GM12878 (cell line): ENCODE data around the gene PDRG1. TPM values are rescaled to one million over a fixed set of nuclear protein-coding genes. Genes with fewer than 3 reads are reported as not detected.

Experiments
- ATF3 ChIP-seq: IDR thresholded peaks from 2 replicates; pipeline ENCODE4 v1.6.1; 2011; ENCODE audit warnings: low read depth, mild to moderate bottlenecking, low read length, moderate library complexity, borderline replicate concordance; ENCODE audit errors: extremely low read depth
- BMI1 ChIP-seq: fragments of 450-650 bp; IDR thresholded peaks from 2 replicates; pipeline ENCODE4 v1.6.1; 2016; ENCODE audit warnings: mild to moderate bottlenecking, moderate library complexity, borderline replicate concordance
- BRCA1 ChIP-seq: IDR thresholded peaks from 2 replicates; pipeline ENCODE4 v1.6.1; 2011; ENCODE audit warnings: low read depth, low read length, improper control_type of control experiment
- CHD1 ChIP-seq: IDR thresholded peaks from 2 replicates; pipeline ENCODE4 v1.6.1; 2012; ENCODE audit warnings: low read depth, low read length, improper control_type of control experiment
- CREB1 ChIP-seq: IDR thresholded peaks from 2 replicates; pipeline ENCODE4 v1.6.1; 2012; ENCODE audit warnings: low read depth, mild to moderate bottlenecking, inconsistent platforms
- ELK1 ChIP-seq: IDR thresholded peaks from 2 replicates; pipeline ENCODE4 v1.6.1; 2012; ENCODE audit warnings: low read depth, low read length, improper control_type of control experiment
- ESRRA ChIP-seq: IDR thresholded peaks from 2 replicates; pipeline ENCODE4 v1.6.1; 2012; ENCODE audit warnings: mild to moderate bottlenecking, low read length, improper control_type of control experiment
- GATAD2B ChIP-seq: fragments of 450-650 bp; conservative IDR thresholded peaks from 2 replicates; pipeline ENCODE4 v1.6.1; 2017; ENCODE audit warnings: low read depth, mild to moderate bottlenecking, moderate library complexity
- HDGF ChIP-seq: fragments of 450-650 bp; IDR thresholded peaks from 2 replicates; pipeline ENCODE4 v1.6.1; 2016; ENCODE audit warnings: antibody characterized with exemption
- IKZF2 ChIP-seq, 2 experiments: fragments of 450-650 bp; IDR thresholded peaks; 2 replicates each; pipeline ENCODE4 v1.6.1; 2017; ENCODE audit warnings: mild to moderate bottlenecking in 2 of 2, moderate library complexity in 2 of 2
- MLLT1 ChIP-seq: fragments of 450-650 bp; IDR thresholded peaks from 2 replicates; pipeline ENCODE4 v1.6.1; 2016; ENCODE audit warnings: mild to moderate bottlenecking
- NFYA ChIP-seq: IDR thresholded peaks from 2 replicates; pipeline ENCODE4 v1.6.1; 2011; ENCODE audit warnings: low read depth, mild to moderate bottlenecking, low read length, improper control_type of control experiment, borderline replicate concordance
- NR2C1 ChIP-seq: fragments of 450-650 bp; IDR thresholded peaks from 2 replicates; pipeline ENCODE4 v1.6.1; 2017; ENCODE audit warnings: antibody characterized with exemption, mild to moderate bottlenecking, moderate library complexity
- PAX5 ChIP-seq: IDR thresholded peaks from 2 replicates; pipeline ENCODE4 v1.6.1; 2011; ENCODE audit warnings: low read depth, low read length, borderline replicate concordance
- POLR2A ChIP-seq: IDR thresholded peaks from 2 replicates; pipeline ENCODE4 v1.6.1; 2011; ENCODE audit warnings: low read depth, mild to moderate bottlenecking, low read length
- POLR2AphosphoS2 ChIP-seq: IDR thresholded peaks from 2 replicates; pipeline ENCODE4 v1.6.1; 2011; ENCODE audit warnings: low read depth, mild to moderate bottlenecking, low read length, improper control_type of control experiment, moderate library complexity
- POLR2AphosphoS5 ChIP-seq: IDR thresholded peaks from 2 replicates; pipeline ENCODE4 v1.6.1; 2011; ENCODE audit warnings: mild to moderate bottlenecking, low read length, inconsistent platforms
- RAD51 ChIP-seq: fragments of 450-650 bp; IDR thresholded peaks from 2 replicates; pipeline ENCODE4 v1.6.1; 2016; ENCODE audit warnings: moderate library complexity, mild to moderate bottlenecking, inconsistent platforms
- RCOR1 ChIP-seq: conservative IDR thresholded peaks from 2 replicates; pipeline ENCODE4 v1.6.1; 2012; ENCODE audit warnings: low read depth, low read length, improper control_type of control experiment
- RELA ChIP-seq: fragments of 450-650 bp; IDR thresholded peaks from 2 replicates; pipeline ENCODE4 v1.8.0; 2014; ENCODE audit warnings: borderline replicate concordance; ENCODE audit not compliant: partially characterized antibody
- SMAD1 ChIP-seq: fragments of 450-650 bp; IDR thresholded peaks from 2 replicates; pipeline ENCODE4 v1.6.1; 2018; ENCODE audit warnings: mild to moderate bottlenecking, low read depth; ENCODE audit not compliant: partially characterized antibody
- SMAD5 ChIP-seq: IDR thresholded peaks from 2 replicates; pipeline ENCODE4 v1.6.1; 2016; ENCODE audit warnings: antibody characterized with exemption, low read depth
- TCF7 ChIP-seq: IDR thresholded peaks from 2 replicates; pipeline ENCODE4 v1.6.1; 2014; ENCODE audit warnings: antibody characterized with exemption, borderline replicate concordance
- USF2 ChIP-seq: IDR thresholded peaks from 2 replicates; pipeline ENCODE4 v1.6.1; 2011; ENCODE audit warnings: low read depth, low read length, improper control_type of control experiment, borderline replicate concordance
- ZBTB33 ChIP-seq: fragments of 450-650 bp; IDR thresholded peaks from 2 replicates; pipeline ENCODE4 v1.6.1; 2017; ENCODE audit warnings: mild to moderate bottlenecking
- ZNF207 ChIP-seq: fragments of 450-650 bp; IDR thresholded peaks from 2 replicates; pipeline ENCODE4 v1.6.1; 2014; ENCODE audit warnings: antibody characterized with exemption, mild to moderate bottlenecking, borderline replicate concordance
- polyA plus RNA-seq, 11 experiments: library from polyadenylated mRNA; depleted of rRNA in 4 of 11; unstranded in 6 of 11; stranded (reverse) in 5 of 11; fragments of >200 nt; fragmentation: Nextera tagmentation in 4 of 11; fragmentation: Illumina TruSeq in 1 of 11; extraction: Ambion mirVana in 4 of 11; extraction: Trizol in 1 of 11; gene quantifications; 1 replicate in 1 of 11; 2 replicates in 10 of 11; pipeline versions ENCODE4 v1.2.1 to v1.2.3, GENCODE V29; 2011 to 2016; ENCODE audit warnings: inconsistent platforms in 2 of 11, missing spikeins in 2 of 11, low read depth in 1 of 11
- total RNA-seq, 4 experiments: library from RNA; depleted of rRNA in 3 of 4; stranded (reverse); fragments of >200 nt in 3 of 4; fragmentation: Illumina TruSeq in 1 of 4; extraction: Trizol in 1 of 4; gene quantifications; 2 replicates each; pipeline versions ENCODE4 v1.2.1 to v1.2.3, GENCODE V29; 2013 to 2021

The PDRG1 gene
- total and polyA plus RNA-seq, 10 of the 15 experiments (the other 5 are each of a cell fraction or from before 2014, with no cell fraction given), result 11.1 to 55.8 (median 23.3) TPM

- TF ChIP-seq BRCA1 (no peak), GATAD2B (peak; percentile 91), POLR2A (no peak), CREB1 (0 out of 2 replicates have a peak, but pooled peaks have one; percentile 11), IKZF2 (IDR thresholded peaks at IDR 0.05) (peak; percentile 89 to 91), ESRRA (no peak), SMAD5 (no peak), POLR2AphosphoS2 (no peak), TCF7 (no peak), RAD51 (no peak; the same call in 1 of the 2 replicates), SMAD1 (no peak), NR2C1 (no peak), PAX5 (0 out of 2 replicates have a peak, but pooled peaks have one; percentile 24), RCOR1 (no peak), ZBTB33 (no peak), ELK1 (no peak), CHD1 (no peak), POLR2AphosphoS5 (no peak), RELA (peak; percentile 64), USF2 (no peak), HDGF (peak; percentile 70; the same call in 1 of the 2 replicates), NFYA (no peak), BMI1 (peak; percentile 29; the same call in 1 of the 2 replicates), ZNF207 (0 out of 2 replicates have a peak, but pooled peaks have one; percentile 47), MLLT1 (peak; percentile 73; the same call in 1 of the 2 replicates), ATF3 (no peak)
Observed at GRCh38 chr20:31923388-31924331, 28.2 kb downstream of the PDRG1 start (continued).
